SK-N-SH treated with all-trans-retinoic acid at 6 μM for 48 hours (cell line): Measurements from ENCODE around the gene RAB11FIP2.

ENCODE experiments used
- ATAC-seq: fragments of 200-7000 bp; cut with Tn5 transposase; 3 replicates; pipeline ENCODE4 v1.9.1; 2020; ENCODE audit warnings: mild to moderate bottlenecking, moderate library complexity
- ARNTL ChIP-seq: fragments of 450-650 bp; formaldehyde crosslinking; IDR thresholded peaks from 2 replicates; pipeline ENCODE4 v1.5.0; 2020; ENCODE audit warnings: low read depth, mild to moderate bottlenecking, moderate library complexity, borderline replicate concordance
- BACH2 ChIP-seq: fragments of 250-450 bp; sonication (Bioruptor Pico); IDR thresholded peaks from 2 replicates; pipeline ENCODE4 v1.9.0; 2021; ENCODE audit warnings: mild to moderate bottlenecking, borderline replicate concordance
- ESRRG ChIP-seq: fragments of 250-450 bp; sonication (Bioruptor Pico); IDR thresholded peaks from 2 replicates; pipeline ENCODE4 v1.6.1; 2021; ENCODE audit warnings: mild to moderate bottlenecking
- GLIS3 ChIP-seq: fragments of 250-450 bp; sonication (Bioruptor Pico); IDR thresholded peaks from 2 replicates; pipeline ENCODE4 v1.5.0; 2020; ENCODE audit warnings: mild to moderate bottlenecking, moderate library complexity
- ISL1 ChIP-seq: fragments of 250-450 bp; sonication (Bioruptor Pico); IDR thresholded peaks from 2 replicates; pipeline ENCODE4 v2.1.2; 2022; ENCODE audit warnings: mild to moderate bottlenecking, moderate library complexity
- OSR1 ChIP-seq: fragments of 250-450 bp; sonication (Bioruptor Pico); IDR thresholded peaks from 2 replicates; pipeline ENCODE4 v1.8.0; 2022; ENCODE audit warnings: moderate library complexity, mild to moderate bottlenecking, inconsistent platforms
- SNAI2 ChIP-seq: fragments of 250-450 bp; sonication (Bioruptor Pico); IDR thresholded peaks from 2 replicates; pipeline ENCODE4 v1.5.0; 2020; ENCODE audit warnings: mild to moderate bottlenecking, moderate library complexity
- TCF4 ChIP-seq: fragments of 250-450 bp; sonication (Bioruptor Pico); IDR thresholded peaks from 2 replicates; pipeline ENCODE4 v1.8.0; 2021; ENCODE audit warnings: mild to moderate bottlenecking, moderate library complexity, borderline replicate concordance
- TOX ChIP-seq: fragments of 250-450 bp; sonication (Bioruptor Pico); IDR thresholded peaks from 2 replicates; pipeline ENCODE4 v1.8.0; 2021; ENCODE audit warnings: mild to moderate bottlenecking, moderate library complexity, borderline replicate concordance
- ZC3H10 ChIP-seq: fragments of 250-450 bp; sonication (Bioruptor Pico); IDR thresholded peaks from 2 replicates; pipeline ENCODE4 v1.5.1; 2021; ENCODE audit warnings: mild to moderate bottlenecking, moderate library complexity
- ZFP3 ChIP-seq: fragments of 250-450 bp; sonication (Bioruptor Pico); IDR thresholded peaks from 2 replicates; pipeline ENCODE4 v1.5.0; 2020; ENCODE audit warnings: mild to moderate bottlenecking, moderate library complexity
- ZNF565 ChIP-seq: fragments of 450-650 bp; formaldehyde crosslinking; conservative IDR thresholded peaks from 2 replicates; pipeline ENCODE4 v1.5.0; 2020; ENCODE audit warnings: low read depth, mild to moderate bottlenecking, moderate library complexity
- ZNF70 ChIP-seq: fragments of 450-650 bp; formaldehyde crosslinking; IDR thresholded peaks from 2 replicates; pipeline ENCODE4 v1.5.0; 2020; ENCODE audit warnings: mild to moderate bottlenecking, moderate library complexity
- TF ChIP-seq, protein P1 (sequence below): fragments of 250-450 bp; sonication (Bioruptor Pico); IDR thresholded peaks from 2 replicates; pipeline ENCODE4 v1.8.0; 2020; ENCODE audit warnings: mild to moderate bottlenecking, moderate library complexity, borderline replicate concordance
- TF ChIP-seq, protein P2 (sequence below): fragments of 250-450 bp; sonication (Bioruptor Pico); IDR thresholded peaks from 2 replicates; pipeline ENCODE4 v1.5.1; 2021; ENCODE audit warnings: mild to moderate bottlenecking, moderate library complexity
- TF ChIP-seq, protein P3 (sequence below): fragments of 250-450 bp; sonication (Bioruptor Pico); IDR thresholded peaks from 2 replicates; pipeline ENCODE4 v1.8.0; 2021; ENCODE audit warnings: low read depth, mild to moderate bottlenecking, moderate library complexity, borderline replicate concordance
- TF ChIP-seq, protein P4 (sequence below): fragments of 250-450 bp; sonication (Bioruptor Pico); IDR thresholded peaks from 2 replicates; pipeline ENCODE4 v1.5.1; 2020; ENCODE audit warnings: low read depth, mild to moderate bottlenecking, moderate library complexity
- TF ChIP-seq, protein P5 (sequence below): fragments of 250-450 bp; sonication (Bioruptor Pico); IDR thresholded peaks from 2 replicates; pipeline ENCODE4 v1.5.0; 2020; ENCODE audit warnings: mild to moderate bottlenecking, moderate library complexity

RAB11FIP2 gene

DNA sequence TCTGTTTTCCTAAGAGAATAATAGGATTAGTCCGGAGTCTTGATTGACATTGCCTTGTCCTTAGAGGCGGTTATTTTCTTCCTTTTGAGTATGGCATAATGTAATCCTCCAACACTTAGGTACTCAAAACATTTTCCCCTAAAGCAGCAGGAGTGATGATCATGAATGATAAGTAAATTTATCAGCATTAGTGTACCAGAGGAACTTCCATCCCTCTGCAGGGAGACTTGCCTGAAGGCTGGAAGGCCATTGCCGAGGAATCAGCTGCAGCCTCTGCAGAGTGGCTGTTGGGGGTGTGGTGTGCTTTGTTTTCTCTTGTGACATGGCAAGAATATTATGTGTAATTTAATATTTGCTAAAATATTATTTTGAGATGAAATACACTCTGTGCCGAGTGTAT is 56.8 kb downstream of the RAB11FIP2 start (continued):
- no peak for TF ChIP-seq ZNF70 (CRISPR knock-in tag)
- no peak for TF ChIP-seq ZC3H10 (CRISPR knock-in tag)
- TF ChIP-seq ESRRG (CRISPR knock-in tag) = no peak
- TF ChIP-seq ISL1 = no peak
- TF ChIP-seq, protein P1, sequence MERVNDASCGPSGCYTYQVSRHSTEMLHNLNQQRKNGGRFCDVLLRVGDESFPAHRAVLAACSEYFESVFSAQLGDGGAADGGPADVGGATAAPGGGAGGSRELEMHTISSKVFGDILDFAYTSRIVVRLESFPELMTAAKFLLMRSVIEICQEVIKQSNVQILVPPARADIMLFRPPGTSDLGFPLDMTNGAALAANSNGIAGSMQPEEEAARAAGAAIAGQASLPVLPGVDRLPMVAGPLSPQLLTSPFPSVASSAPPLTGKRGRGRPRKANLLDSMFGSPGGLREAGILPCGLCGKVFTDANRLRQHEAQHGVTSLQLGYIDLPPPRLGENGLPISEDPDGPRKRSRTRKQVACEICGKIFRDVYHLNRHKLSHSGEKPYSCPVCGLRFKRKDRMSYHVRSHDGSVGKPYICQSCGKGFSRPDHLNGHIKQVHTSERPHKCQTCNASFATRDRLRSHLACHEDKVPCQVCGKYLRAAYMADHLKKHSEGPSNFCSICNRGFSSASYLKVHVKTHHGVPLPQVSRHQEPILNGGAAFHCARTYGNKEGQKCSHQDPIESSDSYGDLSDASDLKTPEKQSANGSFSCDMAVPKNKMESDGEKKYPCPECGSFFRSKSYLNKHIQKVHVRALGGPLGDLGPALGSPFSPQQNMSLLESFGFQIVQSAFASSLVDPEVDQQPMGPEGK (CRISPR knock-in tag) = no peak
- no peak for TF ChIP-seq OSR1

DNA sequence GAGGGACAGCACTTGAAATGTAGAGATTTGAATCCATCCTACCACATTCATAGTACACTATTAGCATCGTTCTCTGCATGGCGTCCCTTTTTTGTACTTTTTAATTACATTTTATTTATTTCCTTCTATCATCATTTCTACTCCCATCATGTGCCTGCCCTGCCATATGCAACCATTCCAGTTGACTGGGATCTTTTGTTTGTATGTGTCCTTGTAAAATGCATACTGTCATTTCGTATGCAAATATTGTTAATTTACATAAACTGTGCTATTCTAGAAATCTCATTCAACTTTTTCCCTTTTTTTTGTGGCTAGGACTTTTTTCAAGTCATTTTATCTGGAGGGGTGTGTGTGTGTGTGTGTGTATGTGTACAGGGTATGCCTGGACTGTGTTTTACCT is 57.9 kb downstream of the RAB11FIP2 start:
- no peak for ATAC-seq
- TF ChIP-seq TOX (CRISPR knock-in tag) = no peak
- TF ChIP-seq, all 23 proteins: peak for 0

DNA sequence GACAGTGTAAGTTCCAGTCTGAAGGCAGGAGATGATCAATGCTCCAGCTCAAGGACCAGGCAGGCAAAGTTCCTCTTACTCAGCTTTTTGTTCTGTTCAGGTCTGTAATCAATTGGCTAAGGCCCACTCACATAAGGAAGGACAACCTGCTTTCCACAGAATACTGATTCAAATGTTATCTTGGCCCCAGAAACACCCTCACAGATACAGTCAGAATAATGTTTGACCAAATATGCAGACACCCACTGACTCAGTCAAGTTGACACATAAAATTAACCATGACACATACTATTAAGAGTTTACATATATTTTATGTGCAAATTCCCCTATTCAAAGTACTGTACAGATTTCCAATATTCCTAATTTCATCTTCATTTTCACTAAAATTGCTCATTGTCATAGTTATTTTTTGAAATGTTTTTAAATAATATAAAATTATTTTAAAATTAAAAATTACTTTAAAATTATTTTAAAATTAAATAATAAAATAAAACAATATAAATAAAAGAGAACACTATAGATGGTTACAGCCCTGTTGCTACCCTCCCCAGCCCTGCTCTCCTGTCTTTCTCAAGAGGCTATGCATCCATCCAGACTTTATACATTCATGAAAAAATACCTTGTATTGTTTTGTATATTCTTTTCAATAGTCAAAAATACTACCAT is 59.4 kb downstream of the RAB11FIP2 start:
- TF ChIP-seq, protein P2, sequence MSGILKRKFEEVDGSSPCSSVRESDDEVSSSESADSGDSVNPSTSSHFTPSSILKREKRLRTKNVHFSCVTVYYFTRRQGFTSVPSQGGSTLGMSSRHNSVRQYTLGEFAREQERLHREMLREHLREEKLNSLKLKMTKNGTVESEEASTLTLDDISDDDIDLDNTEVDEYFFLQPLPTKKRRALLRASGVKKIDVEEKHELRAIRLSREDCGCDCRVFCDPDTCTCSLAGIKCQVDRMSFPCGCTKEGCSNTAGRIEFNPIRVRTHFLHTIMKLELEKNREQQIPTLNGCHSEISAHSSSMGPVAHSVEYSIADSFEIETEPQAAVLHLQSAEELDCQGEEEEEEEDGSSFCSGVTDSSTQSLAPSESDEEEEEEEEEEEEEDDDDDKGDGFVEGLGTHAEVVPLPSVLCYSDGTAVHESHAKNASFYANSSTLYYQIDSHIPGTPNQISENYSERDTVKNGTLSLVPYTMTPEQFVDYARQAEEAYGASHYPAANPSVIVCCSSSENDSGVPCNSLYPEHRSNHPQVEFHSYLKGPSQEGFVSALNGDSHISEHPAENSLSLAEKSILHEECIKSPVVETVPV (CRISPR knock-in tag) = no peak
- TF ChIP-seq TCF4 (CRISPR knock-in tag) (no peak), SNAI2 (CRISPR knock-in tag) (no peak), ISL1 (no peak)
- TF ChIP-seq, protein P3, sequence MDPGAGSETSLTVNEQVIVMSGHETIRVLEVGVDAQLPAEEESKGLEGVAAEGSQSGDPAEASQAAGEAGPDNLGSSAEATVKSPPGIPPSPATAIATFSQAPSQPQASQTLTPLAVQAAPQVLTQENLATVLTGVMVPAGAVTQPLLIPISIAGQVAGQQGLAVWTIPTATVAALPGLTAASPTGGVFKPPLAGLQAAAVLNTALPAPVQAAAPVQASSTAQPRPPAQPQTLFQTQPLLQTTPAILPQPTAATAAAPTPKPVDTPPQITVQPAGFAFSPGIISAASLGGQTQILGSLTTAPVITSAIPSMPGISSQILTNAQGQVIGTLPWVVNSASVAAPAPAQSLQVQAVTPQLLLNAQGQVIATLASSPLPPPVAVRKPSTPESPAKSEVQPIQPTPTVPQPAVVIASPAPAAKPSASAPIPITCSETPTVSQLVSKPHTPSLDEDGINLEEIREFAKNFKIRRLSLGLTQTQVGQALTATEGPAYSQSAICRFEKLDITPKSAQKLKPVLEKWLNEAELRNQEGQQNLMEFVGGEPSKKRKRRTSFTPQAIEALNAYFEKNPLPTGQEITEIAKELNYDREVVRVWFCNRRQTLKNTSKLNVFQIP = no peak
- no peak for ATAC-seq

DNA sequence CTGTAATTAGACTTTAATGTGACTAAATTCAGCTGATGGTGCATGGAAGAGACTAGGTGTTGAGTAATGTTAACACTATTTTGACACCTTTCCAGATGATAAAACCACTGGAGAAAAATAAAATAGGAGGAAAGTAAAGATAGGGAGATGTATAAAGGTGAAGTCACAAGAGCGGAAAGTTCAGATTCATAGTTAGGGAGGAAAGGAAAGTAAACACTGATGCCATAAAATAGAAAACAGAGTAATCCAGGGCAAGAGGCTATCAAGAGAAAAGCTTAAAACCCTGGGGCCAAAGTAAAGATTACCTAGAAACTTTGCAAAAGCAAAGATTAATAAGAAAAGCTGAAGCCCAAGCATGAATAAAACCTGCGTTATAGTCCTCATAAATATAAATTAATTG is 62.8 kb downstream of the RAB11FIP2 start:
- TF ChIP-seq ZNF70 (CRISPR knock-in tag) (no peak), ZFP3 (CRISPR knock-in tag) (no peak), BACH2 (no peak), GLIS3 (CRISPR knock-in tag) (no peak), ISL1 (no peak), ZC3H10 (CRISPR knock-in tag) (no peak), SNAI2 (CRISPR knock-in tag) (no peak), ARNTL (no peak), OSR1 (no peak), ZNF565 (no peak)
- TF ChIP-seq, protein P4, sequence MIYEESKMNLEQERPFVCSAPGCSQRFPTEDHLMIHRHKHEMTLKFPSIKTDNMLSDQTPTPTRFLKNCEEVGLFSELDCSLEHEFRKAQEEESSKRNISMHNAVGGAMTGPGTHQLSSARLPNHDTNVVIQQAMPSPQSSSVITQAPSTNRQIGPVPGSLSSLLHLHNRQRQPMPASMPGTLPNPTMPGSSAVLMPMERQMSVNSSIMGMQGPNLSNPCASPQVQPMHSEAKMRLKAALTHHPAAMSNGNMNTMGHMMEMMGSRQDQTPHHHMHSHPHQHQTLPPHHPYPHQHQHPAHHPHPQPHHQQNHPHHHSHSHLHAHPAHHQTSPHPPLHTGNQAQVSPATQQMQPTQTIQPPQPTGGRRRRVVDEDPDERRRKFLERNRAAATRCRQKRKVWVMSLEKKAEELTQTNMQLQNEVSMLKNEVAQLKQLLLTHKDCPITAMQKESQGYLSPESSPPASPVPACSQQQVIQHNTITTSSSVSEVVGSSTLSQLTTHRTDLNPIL (CRISPR knock-in tag) = no peak
- TF ChIP-seq, protein P2 (CRISPR knock-in tag) = no peak
- TF ChIP-seq, protein P5, sequence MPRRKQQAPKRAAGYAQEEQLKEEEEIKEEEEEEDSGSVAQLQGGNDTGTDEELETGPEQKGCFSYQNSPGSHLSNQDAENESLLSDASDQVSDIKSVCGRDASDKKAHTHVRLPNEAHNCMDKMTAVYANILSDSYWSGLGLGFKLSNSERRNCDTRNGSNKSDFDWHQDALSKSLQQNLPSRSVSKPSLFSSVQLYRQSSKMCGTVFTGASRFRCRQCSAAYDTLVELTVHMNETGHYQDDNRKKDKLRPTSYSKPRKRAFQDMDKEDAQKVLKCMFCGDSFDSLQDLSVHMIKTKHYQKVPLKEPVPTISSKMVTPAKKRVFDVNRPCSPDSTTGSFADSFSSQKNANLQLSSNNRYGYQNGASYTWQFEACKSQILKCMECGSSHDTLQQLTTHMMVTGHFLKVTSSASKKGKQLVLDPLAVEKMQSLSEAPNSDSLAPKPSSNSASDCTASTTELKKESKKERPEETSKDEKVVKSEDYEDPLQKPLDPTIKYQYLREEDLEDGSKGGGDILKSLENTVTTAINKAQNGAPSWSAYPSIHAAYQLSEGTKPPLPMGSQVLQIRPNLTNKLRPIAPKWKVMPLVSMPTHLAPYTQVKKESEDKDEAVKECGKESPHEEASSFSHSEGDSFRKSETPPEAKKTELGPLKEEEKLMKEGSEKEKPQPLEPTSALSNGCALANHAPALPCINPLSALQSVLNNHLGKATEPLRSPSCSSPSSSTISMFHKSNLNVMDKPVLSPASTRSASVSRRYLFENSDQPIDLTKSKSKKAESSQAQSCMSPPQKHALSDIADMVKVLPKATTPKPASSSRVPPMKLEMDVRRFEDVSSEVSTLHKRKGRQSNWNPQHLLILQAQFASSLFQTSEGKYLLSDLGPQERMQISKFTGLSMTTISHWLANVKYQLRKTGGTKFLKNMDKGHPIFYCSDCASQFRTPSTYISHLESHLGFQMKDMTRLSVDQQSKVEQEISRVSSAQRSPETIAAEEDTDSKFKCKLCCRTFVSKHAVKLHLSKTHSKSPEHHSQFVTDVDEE = no peak
- no peak for ATAC-seq
